ENCODE measurements around the gene TREH. TPM values are rescaled to one million over a fixed set of nuclear protein-coding genes. Genes with fewer than 3 reads are reported as not detected.
A peak's percentile ranks its signal among the peaks of the same experiment; 100 is the strongest.

TREH gene
- total RNA-seq, 1 donor from 2014 or later, result not detected

DNA sequence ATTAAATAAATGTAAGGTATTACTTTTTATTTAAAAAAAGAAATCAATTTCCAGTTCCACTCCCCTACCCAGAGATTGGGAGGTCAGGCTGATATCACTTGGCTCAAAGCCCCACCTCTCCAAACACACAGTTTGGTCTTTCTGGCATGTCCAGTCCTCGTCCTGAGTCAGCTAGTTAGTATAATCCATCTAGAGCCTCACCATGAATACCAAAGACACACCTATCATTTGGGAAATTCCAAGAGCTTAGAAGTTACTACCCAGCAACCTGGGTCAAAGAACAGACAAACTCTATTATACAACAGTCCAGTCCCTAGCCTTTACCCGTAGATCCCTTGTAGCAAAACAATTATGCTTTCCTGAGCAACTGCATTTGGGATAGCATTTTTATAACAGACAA lies 9.4 kb downstream of the TREH start:
- Mint-ChIP-seq H3K27me3 (peaks cover 28% of the 10 kb centered on the region), H3K36me3 (ENCODE audit: low read depth) (no peaks in the 10 kb centered on the region), H3K27ac (no peak overlapping the region), H3K4me1 (peaks cover 3% of the 10 kb centered on the region), H3K9me3 (peaks cover under 1% of the 10 kb centered on the region), H3K4me3 (no peak overlapping the region)
- intact Hi-C loops (cut with micrococcal nuclease), result no loop called here
- no peak for DNase-seq

DNA sequence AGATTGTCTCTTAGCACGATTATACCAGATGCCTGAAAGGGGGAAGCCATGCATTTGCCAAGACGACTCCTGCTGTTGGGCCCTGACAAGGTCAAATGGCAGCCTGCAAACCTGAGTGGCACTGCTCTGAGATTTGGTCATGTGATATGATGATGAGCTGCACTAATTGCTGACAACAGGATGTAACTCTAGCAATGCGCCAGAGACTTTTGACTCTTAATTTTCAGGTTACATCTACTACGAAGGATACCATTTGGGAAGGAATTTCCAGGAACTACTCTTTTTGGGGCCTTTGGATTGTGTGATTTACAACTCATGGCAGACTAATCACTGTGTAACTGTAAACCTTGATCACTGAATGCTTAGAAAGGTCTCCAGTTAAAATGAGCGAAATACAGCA lies 13.1 kb downstream of the TREH start:
- Mint-ChIP-seq H3K36me3 (ENCODE audit: low read depth) (no peaks in the 10 kb centered on the region), H3K27me3 (peaks cover 18% of the 10 kb centered on the region), H3K9me3 (no peaks in the 10 kb centered on the region)

DNA sequence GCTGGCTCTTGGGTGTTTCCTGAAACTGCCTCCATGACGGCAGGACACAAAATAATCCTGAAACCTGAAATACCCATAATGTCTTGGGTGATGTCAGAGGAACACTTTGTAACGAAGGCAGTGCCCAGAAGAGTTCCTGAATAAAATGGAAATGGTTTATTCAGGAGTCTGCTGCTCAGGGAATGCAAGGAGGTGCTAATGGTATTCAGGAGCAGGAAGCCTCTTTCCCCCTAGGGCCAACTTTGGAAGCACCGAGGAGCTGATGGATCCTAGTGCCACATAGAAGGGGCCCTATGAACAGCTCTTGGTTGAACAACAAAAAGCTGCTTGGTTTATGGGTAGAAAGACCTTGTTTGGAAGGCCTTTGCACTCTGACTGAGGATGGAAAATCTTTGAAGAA lies 15.5 kb downstream of the TREH start:
- intact Hi-C loops (cut with micrococcal nuclease), result no loop called here
- H3K9me3 Mint-ChIP-seq, result no peaks in the 10 kb centered on the region
- H3K27me3 Mint-ChIP-seq, result peaks cover 2% of the 10 kb centered on the region
- H3K27ac Mint-ChIP-seq, result no peak overlapping the region
- no peak overlapping the region for H3K4me3 Mint-ChIP-seq
- DNase-seq, result no peak
- no peaks in the 10 kb centered on the region for H3K36me3 Mint-ChIP-seq (ENCODE audit: low read depth)
- H3K4me1 Mint-ChIP-seq, result peaks cover 5% of the 10 kb centered on the region

More for the DNA sequence above, 13.1 kb downstream of the TREH start:
- no peak for DNase-seq
- no peak overlapping the region for H3K4me3 Mint-ChIP-seq
- no peak overlapping the region for H3K27ac Mint-ChIP-seq
- intact Hi-C loops (cut with micrococcal nuclease), result no loop called here
- H3K4me1 Mint-ChIP-seq, result peaks cover 3% of the 10 kb centered on the region

DNA sequence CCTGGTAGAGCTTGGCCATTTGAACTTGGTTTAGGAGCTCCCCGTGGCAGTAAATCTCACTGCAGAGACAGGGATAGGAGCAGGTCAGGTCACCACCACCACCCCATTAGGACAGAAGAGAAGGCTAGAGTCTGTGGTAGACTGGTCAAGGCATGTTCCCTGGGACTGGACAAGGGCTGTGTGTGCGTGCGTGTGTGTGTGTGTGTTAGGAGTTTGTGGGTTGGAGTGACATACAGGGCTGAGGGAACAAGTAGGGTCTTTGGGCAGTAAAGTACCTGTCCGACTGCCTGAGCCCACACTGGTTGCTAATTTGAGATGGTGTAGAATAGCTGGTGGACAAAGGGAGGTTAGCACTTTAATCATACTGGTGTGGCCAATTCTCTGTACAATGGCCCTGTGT lies 16.1 kb downstream of the TREH start:
- Mint-ChIP-seq H3K36me3 (ENCODE audit: low read depth) (no peaks in the 10 kb centered on the region), H3K9me3 (no peaks in the 10 kb centered on the region), H3K27ac (no peak overlapping the region), H3K4me3 (no peak overlapping the region), H3K27me3 (peaks cover 2% of the 10 kb centered on the region), H3K4me1 (peaks cover 5% of the 10 kb centered on the region)
- no peak for DNase-seq
- intact Hi-C loops (cut with micrococcal nuclease), result no loop called here

DNA sequence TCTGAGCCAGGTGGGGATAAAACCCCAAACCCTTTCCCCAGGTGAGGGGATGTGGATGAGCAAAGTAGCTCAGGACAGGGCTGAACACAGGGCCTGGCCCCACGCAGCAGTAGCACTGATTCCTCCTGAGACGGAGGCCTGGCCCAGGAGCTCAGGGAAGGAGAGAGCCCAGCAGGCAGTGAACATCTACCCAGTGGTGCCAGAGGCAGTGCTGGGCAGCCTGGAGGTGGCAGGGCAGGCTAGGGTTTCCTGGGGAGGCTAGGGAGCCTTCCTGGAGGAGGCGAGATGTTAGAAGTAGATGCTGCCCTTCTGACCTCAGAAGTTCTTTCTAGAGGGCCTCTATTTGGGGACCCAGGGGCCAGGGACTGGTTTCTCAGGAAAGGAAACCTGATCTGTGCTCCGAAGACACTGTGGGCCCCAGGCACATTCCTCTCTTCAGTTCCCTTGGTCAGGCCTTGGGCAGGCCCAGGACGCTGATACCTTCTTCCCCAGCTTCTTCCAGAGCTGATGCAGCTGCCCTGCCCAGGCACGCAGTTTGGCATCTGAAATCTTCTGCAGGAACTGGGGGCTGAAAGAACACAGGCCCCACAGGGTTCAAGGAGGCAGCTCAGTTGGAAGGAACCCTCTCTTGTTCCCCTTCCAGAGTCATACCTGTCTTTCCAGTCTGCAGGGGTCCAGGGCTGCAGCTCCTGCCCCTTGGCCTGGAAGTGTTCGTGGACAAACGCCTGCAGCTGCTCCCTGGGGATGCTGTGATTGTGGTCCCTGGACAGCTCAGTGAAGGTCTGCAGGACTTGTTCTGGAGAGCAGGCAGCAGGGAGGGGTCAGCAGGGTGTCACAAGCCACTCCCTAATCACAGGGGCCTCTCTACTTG lies 16.8 kb downstream of the TREH start:
- no peaks in the 10 kb centered on the region for H3K27me3 Mint-ChIP-seq

DNA sequence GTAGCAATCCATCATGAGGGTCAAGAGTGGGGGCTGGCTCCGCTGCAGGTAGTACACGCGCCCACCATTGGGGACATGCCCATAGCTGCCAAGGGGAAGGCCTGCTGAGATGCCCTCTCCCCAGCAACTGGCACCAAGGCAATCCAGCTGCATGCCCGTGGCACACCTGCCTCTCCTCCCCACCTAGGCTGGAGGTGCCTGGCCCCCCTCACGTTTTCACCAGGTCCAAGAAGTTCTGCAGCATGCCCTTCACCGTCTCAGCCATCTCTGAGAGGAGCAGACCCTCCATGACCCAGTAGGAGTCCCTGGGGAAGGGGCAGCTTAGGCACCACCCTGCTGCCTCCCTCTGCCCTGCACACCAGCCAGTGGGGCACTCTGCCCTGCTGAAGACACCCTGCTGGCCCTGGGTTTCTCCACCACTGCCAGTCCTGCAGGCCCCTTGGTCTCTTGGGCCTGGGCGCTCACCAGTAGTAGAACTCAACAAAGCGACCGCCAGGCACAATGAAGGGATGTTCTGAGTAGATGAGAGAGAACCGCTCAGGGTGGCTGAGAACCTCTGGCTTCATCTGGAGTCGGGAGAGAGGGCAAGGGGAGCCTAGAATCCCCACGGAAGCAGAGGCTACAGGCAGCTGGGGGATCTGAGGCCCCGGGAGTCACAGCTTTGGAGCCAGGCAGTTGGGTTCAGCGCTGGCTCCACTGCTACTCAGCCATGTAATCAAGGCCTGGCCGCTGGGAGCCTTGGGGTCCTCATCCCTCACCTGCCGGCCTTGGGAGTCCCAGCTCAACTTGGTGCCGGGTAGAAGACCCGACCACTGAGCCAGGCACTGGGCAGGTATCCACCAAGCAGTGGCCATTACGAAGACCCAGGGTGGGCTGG lies 17.8 kb downstream of the TREH start:
- DNase-seq, result no peak
- Mint-ChIP-seq H3K27ac (no peak overlapping the region), H3K4me3 (no peak overlapping the region), H3K9me3 (no peaks in the 10 kb centered on the region), H3K27me3 (no peaks in the 10 kb centered on the region), H3K36me3 (ENCODE audit: low read depth) (no peaks in the 10 kb centered on the region), H3K4me1 (peaks cover 5% of the 10 kb centered on the region)
- intact Hi-C loops (cut with micrococcal nuclease), result no loop called here

More for the DNA sequence above, 16.8 kb downstream of the TREH start:
- peaks cover 5% of the 10 kb centered on the region for H3K4me1 Mint-ChIP-seq
- no peak overlapping the region for H3K27ac Mint-ChIP-seq
- no peaks in the 10 kb centered on the region for H3K9me3 Mint-ChIP-seq
- DNase-seq, result no peak
- intact Hi-C loops (cut with micrococcal nuclease), result no loop called here
- H3K36me3 Mint-ChIP-seq (ENCODE audit: low read depth), result no peaks in the 10 kb centered on the region
- no peak overlapping the region for H3K4me3 Mint-ChIP-seq

DNA sequence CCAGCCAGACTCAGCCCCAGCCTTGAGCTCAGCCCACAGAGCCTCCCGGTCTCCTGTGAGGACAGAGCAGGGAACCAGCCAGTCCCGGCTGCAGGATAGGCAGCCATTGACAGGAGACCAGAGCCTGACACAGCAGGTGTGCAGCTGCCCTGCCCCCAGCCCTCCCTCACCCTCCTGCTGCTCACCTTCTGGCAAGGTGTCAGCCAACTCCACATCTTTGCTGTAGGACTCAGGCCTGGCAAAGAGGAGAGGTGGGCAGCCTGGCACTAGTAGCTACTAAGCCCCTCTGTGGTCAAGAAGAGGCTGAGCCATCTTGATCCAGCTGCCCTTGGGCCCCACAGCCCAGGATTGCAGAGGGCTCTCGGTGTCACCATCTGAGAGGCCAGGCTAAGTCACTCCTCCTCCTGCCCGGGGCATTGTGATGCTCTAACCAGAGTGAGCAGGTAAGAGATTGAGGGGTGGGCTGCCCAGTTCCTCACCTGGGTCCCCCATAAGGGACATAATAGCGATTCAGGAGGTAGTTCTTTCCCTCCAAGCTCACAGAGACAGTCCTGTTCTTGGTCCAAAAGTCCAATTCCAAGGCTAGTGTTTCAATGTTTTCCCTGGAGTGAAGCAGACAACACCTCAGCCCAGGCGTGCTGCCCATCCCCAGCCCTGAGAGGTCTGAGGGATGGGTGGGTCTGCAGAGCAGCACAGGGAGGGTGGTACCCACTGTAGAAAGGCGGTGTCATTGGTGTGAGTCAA lies 18.6 kb downstream of the TREH start:
- no peak for DNase-seq
- Mint-ChIP-seq H3K9me3 (no peaks in the 10 kb centered on the region), H3K4me3 (no peak overlapping the region), H3K27ac (no peak overlapping the region), H3K27me3 (no peaks in the 10 kb centered on the region), H3K36me3 (ENCODE audit: low read depth) (no peaks in the 10 kb centered on the region), H3K4me1 (peaks cover 3% of the 10 kb centered on the region)
- intact Hi-C loops (cut with micrococcal nuclease), result no loop called here

DNA sequence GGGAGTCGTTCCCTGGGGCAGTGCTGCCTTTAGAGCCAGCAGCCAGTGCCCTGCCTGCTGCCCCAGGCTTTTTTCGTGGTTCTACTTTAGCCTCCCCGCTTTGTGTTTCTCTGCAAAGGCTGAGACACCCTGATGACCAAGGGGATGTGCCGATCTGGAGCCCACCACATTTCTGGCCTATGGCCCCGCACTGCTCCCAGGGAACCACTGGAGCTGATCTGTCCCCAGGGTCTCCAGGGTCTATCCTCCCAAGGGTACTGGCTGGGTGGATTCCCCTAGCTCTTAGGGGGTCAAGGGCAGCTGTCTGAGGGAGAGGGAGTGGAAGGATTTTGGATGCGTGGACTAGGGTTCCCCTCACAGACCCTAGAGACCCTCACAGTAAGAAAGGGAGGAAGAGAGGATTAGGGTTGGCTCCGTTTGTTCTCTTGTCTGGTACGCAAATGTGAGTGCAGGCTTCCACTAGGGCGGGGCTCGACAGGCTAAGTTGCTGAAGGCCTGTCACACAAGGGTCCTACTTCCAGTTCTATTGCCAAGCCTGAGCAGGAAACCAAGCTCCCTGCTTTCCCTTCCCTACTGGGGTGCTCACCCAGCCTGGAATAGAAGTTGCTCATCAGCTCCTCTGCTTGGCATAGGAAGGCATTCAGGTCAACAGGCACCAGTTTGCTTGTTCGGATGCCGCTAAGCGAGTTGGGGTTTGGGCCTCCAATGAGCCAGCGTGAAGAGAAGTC lies 19.3 kb downstream of the TREH start:
- Mint-ChIP-seq H3K4me3 (no peak overlapping the region), H3K9me3 (no peaks in the 10 kb centered on the region), H3K4me1 (peaks cover 3% of the 10 kb centered on the region), H3K36me3 (ENCODE audit: low read depth) (no peaks in the 10 kb centered on the region), H3K27ac (no peak overlapping the region), H3K27me3 (no peaks in the 10 kb centered on the region)
- intact Hi-C loops (cut with micrococcal nuclease), result loop anchor here (1.0 kb wide), 1 partner anchor 65 kb away; no protein-coding TSS in a partner anchor
- no peak for DNase-seq

DNA sequence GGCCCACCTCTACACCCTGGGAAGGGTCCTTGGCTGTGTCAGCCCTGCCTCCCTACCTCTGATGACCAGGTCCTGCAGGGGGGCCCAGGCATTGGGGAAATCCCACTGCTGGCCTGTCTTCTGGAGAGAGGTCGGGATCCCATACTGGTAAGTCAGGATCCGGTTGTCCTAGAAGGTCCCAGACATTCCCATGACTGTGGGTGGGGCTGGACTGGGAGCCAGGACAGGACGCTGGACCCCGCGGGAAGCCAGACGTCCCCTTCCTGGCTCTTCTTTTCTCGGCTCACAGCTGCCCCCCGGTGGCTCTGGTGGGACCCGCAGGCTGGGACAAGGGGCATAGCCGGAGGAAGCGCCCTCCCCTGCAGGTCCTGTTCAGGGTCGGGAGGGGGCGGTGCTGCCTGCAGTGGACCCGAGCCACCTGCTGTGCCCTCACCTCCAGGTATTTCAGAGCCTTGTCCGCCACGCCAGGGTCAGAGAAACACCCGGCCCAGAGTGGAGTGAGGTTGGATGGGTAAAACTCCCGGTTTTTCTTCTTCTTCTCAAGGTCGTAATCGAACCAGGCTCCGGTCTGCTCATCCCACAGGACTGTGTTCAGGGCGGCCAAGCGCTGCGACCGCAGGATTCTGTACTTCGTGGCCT lies 20.0 kb downstream of the TREH start:
- no peak overlapping the region for H3K4me3 Mint-ChIP-seq

DNA sequence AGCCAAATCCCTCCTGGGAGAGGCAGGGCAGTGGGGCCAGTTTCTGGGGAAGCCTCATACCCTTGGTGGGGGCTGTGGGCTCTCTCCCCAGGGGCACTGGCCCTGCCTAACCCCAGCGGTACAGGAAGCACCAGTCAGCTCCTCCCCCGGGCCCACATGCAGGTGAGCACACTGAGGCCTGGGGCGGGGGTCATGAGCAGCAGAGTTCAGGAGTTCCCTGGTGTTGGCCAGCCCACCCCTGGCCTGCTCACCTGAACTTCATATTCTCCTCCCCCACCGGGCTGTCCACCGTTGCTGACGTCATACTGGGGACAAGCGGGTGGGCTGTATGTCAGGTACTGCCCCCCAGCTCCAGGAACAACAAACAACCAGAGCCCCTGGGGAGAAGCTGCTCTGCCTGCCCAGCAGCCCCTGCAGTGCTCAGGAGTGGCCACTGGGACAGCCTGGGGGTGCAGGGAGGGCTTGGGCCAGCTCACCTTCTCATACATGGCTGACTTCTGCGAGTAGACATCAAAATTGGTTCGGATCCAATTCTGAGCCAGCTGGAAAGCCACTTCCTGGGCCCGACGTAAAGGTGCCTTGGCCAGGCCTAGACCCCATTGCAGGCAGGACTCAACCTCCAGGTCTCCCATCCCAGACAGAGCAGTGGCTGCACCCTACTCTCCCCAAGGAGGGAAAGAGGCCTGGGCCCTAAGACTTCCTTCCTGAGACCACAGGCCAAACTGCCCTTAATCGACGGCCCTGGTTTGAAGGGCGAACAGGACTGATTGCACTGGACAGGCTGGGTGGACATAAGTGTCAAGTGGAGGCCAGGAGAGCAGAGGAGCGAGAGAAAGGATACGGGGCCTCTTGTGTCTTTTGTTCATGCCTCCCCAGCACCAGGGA lies 20.8 kb downstream of the TREH start:
- Mint-ChIP-seq H3K27ac (no peak overlapping the region), H3K4me3 (no peak overlapping the region), H3K27me3 (no peaks in the 10 kb centered on the region), H3K9me3 (no peaks in the 10 kb centered on the region), H3K4me1 (peaks cover 3% of the 10 kb centered on the region), H3K36me3 (ENCODE audit: low read depth) (no peaks in the 10 kb centered on the region)
- DNase-seq, result no peak
- intact Hi-C loops (cut with micrococcal nuclease), result loop anchor here (1.0 kb wide), 1 partner anchor 63 kb away; no protein-coding TSS in a partner anchor

More for the DNA sequence above, 20.0 kb downstream of the TREH start:
- Mint-ChIP-seq H3K27ac (no peak overlapping the region), H3K9me3 (no peaks in the 10 kb centered on the region), H3K4me1 (peaks cover 3% of the 10 kb centered on the region), H3K36me3 (ENCODE audit: low read depth) (no peaks in the 10 kb centered on the region), H3K27me3 (no peaks in the 10 kb centered on the region)
- intact Hi-C loops (cut with micrococcal nuclease), result loop anchor here (1.0 kb wide), 1 partner anchor 64 kb away; no protein-coding TSS in a partner anchor
- DNase-seq, result peak; percentile 96

DNA sequence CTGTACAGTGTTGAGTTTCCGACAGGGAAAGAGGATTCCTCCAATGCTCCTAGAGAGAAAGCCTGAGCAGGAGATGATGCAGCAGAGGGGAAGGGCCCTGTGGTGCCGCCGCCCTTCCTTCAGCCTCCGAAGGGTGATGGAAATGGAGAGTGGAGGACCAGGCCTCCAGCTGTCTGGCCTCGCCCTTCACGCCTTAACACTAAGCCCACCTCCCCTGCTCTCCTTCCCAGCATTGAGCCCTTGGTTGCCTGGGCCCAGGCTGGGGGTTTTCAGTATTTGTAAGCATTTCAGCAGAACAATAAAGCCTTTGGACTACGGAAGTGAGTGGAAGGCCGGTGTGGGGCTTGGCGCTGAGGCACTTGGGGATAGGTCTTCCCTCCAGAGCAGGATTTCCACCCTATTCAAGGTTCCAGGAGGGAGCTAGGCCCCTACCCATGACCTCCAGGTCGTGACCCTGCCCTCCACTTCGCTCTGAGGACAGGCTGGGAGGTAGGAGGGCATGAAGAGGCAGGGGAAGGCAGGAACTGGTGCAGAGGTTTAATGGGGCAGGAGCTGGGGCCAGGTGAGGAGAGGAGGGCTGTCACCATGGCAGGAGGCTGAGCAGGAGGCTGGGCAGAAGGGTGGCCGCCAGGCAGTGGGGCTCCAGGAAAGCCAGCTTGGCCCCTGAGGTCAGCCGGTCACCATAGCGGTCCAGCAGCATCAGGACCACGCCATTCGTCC lies 21.6 kb downstream of the TREH start:
- no peak for DNase-seq
- H3K27me3 Mint-ChIP-seq, result no peaks in the 10 kb centered on the region
- no peaks in the 10 kb centered on the region for H3K36me3 Mint-ChIP-seq (ENCODE audit: low read depth)
- H3K9me3 Mint-ChIP-seq, result no peaks in the 10 kb centered on the region
- H3K27ac Mint-ChIP-seq, result no peak overlapping the region
- H3K4me1 Mint-ChIP-seq, result peaks cover 3% of the 10 kb centered on the region
- intact Hi-C loops (cut with micrococcal nuclease), result no loop called here
- no peak overlapping the region for H3K4me3 Mint-ChIP-seq
